Left colon (tissue), 2 donors: ENCODE measurements around the gene ZNF827. TPM values are rescaled to one million over a fixed set of nuclear protein-coding genes. Genes with fewer than 3 reads are reported as not detected.
A peak's percentile ranks its signal among the peaks of the same experiment; 100 is the strongest.

Experiments
- ATAC-seq: fragments of 200-7000 bp; cut with Tn5 transposase; one replicate; pipeline ENCODE4 v1.9.1; 2020; ENCODE audit warnings: mild to moderate bottlenecking, moderate library complexity
- DNase-seq, 2 donors: peaks; one replicate each; pipeline ENCODE4 v3.0.0-alpha.2; 2020
- intact Hi-C, 2 donors: fragments of 100-400 bp; cut with DNase I in 1 of 2; cut with micrococcal nuclease in 1 of 2; formaldehyde crosslinking; loops; one replicate each; pipeline versions ENCODE4 v1.11.2 to v1.14.0; 2022; cut with DNase I, micrococcal nuclease
- total RNA-seq, 2 donors: library from RNA; stranded (reverse); fragmentation: NEBNext Ultra II Directional; extraction: Animal tissue kit (Norgen Biotek cat#: 25700); gene quantifications; one replicate each; pipeline ENCODE4 v1.2.1, GENCODE V29; 2021
- donor health status: DM: no; HTN: no; CAD: no.
- donor health status: DM: yes; HTN: yes; CAD: no.

ZNF827 gene
- total RNA-seq, 2 donors from 2014 or later, result 21.0 to 29.4 TPM

DNA sequence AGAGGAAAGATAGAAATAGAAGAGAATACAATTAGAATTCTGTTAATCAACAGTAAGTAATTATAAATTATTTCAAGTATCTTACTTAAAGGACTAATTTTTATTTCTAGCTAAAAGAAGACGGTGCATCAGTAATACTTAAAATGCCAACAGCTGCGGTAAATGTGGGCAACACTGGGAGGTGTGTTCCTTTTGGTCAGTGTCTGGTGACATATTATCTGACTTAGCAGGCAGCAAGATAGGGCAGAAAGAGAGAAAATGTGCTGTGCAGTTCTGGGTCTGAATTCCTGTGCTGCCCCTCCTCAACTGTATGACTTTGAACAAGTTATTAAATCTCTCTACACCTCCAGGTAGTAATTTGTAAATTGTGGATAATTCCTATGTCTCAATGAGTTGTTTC is 120.6 kb downstream of the ZNF827 start:
- no peak for ATAC-seq
- intact Hi-C loops, result no loop called here
- no peak for DNase-seq

DNA sequence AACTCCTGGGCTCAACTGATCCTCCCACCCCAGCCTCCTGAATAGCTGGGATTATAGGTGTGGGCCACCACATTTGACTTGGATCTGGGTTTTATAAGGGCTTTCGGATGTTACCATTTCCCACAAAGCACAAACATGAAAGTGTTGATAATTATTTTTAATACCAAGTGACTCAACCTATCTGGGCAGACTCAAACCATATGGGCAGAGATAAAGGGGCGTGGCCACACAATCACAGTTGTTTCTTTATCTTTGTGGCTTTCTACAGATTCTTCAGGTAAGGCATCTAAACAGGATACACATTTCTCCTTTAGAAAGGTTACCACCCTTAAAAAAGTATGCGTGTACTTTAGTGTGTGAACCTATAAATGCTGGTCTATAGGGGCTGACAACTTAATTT is 122.5 kb downstream of the ZNF827 start:
- intact Hi-C loops, result no loop called here
- ATAC-seq (no peak), DNase-seq (no peak)

DNA sequence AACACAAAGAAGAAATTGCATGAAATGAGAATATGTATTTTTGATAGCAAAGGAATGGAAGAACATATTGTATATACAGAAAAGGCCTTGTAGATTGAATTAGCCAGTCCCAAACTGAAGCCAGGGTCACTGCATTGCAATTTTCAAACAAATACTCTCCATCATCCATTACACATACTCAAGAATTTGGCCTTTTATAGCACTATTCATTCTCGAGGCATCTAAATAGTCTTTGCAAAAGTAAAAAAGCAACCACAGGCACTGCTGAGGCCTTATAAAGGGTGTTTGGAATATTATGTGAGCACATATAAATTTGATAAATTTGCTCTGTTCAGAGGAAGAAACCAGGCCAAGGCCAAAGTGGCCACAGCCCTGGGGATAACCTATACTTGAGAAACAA is 123.0 kb downstream of the ZNF827 start:
- ATAC-seq (no peak), DNase-seq (no peak)
- intact Hi-C loops, result no loop called here

DNA sequence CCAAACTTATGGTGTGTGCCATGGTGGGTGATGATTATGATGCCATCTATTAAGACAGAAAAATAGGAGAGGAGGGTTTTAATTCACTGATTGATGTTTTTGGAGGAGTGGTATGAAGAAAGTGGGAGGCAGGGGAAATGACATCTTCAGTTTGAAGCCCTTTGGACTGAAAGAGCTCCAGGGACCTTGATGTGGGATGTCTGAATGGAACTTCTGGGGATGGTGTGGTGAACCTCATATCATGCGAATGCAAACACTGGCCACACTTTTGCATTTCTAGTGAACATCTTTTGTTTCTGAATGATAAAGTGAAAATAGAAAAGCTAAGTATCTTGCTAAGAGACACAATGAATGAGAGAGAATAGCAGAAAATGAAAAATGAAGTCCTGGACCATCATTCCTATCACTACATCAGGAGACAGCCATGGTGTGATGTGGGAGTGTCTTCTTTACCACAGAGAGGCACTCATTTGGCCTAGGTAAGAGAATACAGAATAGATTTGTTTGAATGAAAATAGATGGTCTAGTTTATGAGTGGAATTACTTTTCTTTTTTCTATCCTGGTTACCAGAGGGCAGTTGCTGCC is 123.5 kb downstream of the ZNF827 start:
- intact Hi-C loops, result no loop called here
- DNase-seq (no peak), ATAC-seq (no peak)

DNA sequence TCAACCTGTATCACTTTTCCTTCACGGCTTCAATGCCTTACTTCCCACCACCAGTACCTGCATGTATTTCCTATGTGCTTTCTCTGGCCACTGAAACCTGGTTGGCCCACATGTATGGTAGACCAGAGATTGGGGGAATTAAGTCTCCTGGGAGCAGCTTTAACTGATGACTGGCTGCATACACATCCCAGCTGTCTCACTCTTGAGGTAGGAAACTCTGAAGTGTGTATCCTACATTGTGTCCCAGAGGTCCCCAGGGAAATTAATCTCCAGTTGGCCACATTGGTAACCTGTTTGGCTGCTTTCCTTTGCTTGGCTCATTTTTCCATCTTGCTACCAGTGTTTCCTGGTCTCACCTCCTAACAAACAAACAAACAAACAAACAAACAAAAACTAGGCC is 124.4 kb downstream of the ZNF827 start:
- DNase-seq, result no peak
- no peak for ATAC-seq
- intact Hi-C loops, result no loop called here

DNA sequence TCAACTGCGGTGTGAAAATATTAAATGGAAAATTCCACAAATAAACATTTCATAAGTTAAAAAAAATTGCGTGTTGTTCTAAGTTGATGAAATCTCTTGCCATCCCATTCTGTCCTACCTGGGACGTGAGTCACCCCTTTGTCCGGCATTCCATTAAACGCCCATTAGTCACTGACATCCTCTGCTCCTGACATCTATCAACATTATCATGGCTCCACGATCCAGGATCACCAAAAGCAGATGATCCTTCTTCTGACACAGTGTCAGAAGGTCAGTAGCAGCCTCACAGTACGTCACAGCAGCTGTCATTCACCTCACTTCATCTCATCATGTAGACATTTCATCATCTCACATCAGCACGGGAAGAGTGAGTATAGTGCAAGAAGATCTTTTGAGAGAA is 125.7 kb downstream of the ZNF827 start:
- intact Hi-C loops, result no loop called here
- DNase-seq (no peak), ATAC-seq (no peak)

DNA sequence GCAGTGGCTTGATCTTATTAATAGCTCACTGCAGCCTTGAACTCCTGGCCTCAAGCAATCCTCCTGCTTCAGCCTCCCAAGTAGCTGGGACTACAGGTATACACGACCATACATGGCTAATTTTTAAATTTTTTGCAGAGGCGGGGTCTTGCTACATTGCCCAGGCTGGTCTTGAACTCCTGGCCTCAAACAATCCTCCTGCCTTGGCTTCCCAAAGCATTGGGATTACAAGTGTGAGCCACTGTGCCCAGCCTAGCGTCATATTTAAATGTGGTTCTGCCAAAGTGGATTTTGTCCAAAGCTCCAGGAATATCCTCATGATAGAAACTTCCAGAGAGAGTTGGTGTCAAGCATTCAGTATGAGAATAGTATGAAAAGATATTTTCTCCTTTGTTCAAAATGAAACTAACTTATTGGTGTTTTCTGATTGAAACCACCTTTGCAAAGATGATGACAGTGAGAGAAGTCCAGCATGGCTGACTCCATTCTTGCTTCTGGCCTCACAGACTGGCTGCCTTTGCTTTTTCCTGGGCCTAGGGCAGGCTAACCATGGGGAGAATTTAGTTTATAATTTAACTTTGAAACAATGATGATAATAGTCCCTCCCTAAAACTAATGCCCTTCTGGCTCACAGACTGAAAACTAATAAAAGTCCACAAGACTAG is 129.6 kb downstream of the ZNF827 start:
- no peak for DNase-seq
- intact Hi-C loops, result no loop called here
- no peak for ATAC-seq

DNA sequence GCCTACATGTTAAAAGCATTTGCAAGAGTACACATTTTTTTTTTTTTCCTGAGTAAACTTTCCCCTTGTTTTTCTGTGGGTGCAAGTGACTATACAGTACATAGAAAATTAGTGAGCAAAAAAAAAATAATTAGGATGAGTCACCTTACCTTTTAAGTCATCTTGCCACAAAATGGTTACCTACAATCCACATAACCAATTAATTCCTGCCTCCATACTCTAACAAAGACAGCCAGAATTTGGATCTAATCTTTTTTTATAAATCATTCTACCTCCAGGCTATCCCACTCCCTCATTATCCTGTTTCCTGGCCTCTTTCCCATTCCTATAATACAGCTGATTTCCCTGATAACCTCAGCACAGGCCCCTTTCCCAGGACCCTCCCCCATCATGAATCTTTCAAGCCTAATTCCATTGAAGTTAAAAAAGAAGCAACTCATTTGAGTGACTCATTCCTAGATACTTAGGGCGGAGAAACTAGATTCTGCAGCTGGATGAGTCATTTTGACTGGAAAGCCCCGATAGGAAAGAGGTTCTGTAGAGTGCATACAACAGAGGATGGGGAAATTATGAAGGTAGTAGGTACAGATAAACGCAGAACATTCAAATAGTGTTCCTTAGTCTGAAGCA is 130.5 kb downstream of the ZNF827 start:
- ATAC-seq (peak; percentile 42), DNase-seq (no peak)
- intact Hi-C loops, result no loop called here

DNA sequence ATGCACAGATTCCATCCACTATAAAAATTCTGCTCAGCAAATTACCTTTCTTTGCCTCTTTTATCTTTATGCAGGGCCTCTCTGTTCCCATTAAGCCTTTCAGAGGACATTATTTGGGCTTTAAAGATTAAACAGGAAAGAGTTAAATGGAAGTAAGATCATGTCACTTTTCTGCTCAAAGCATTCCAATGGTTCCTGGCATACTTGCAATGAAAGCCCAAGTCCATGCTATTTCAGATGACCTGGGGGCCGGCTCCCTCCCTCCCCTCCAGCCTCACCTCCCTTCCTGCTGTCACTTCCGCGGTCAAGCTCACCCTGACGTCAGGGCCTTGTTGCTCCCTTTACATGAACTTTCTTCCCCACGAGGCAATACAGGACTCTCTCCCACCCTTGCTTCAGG is 133.1 kb downstream of the ZNF827 start:
- intact Hi-C loops, result no loop called here
- no peak for DNase-seq
- no peak for ATAC-seq

DNA sequence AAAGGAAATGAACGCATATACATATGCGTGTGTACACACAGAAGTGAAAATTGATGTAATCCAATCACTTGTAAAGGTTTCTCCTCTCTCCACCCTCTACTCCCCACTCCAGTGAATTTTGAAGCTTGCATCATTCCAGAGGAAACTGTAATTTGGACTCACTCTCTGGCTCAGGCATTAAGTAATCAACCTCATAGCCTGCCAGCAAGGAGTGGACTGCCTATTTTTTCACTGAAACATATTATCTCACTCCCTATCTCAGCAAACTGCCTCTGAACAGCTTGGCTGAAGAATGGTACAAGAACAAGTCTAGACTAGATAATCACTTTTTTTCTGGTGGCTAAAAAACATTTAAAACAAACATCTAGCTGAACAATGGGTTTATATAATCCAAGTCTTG is 134.5 kb downstream of the ZNF827 start:
- DNase-seq, result no peak
- ATAC-seq, result no peak
- intact Hi-C loops, result no loop called here

DNA sequence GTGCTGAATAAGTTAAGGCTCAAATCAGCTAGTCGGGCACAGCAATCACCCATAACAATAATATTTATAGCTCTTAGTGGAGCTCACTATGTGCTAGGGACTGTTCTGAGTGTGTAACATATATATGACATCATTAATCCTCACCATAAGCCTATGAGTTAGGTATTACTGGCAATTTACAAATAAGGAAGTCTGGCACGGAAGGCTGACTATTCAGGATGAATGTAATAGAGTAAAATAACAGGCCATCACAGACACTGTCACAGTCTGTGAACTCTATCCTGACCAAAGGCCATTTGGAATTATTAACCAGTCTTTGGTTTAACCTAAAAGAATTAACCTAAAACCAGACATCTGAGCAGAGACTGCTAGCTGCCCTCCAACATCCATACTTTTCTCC is 139.4 kb downstream of the ZNF827 start:
- intact Hi-C loops, result no loop called here
- DNase-seq (no peak), ATAC-seq (no peak)

DNA sequence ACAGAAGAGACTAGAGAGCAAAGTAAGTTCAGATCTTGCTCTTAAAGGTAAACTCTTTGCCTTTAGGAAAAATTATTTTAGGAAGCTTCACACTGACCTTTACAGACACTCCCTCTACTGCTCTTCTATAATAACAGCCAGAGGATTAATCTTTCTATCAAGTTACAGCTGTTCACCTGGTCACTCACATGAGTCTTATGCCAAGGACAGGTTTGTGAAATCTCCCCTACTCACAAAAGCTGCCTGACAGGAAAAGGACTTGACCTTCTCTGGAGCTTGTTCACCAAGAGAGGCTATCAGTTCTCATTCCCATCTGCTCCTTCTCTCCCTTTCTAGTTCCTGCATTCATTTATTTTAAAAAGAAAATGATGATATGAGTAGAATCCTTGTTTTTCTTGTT is 141.3 kb downstream of the ZNF827 start:
- DNase-seq, result no peak
- intact Hi-C loops, result no loop called here
- no peak for ATAC-seq

DNA sequence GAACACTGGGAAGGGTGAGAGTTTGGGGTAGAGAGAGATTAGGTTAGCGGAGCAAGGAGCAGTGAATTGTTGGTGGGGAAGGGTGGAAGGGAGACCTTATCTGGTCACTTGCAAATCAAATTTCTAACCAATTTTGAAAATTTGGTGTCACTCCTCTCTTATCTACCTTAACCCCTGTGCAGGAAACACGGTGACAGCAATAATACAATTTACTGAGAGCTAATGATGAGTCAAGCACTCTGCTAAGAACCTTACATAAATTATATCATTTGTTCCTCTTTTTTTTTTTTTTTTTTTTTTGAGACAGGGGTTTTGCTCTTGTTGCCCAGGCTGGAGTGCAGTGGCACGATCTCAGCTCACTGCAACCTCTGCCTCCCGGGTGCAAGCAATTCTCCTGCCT is 142.3 kb downstream of the ZNF827 start:
- DNase-seq, result no peak
- intact Hi-C loops, result no loop called here
- ATAC-seq, result no peak

DNA sequence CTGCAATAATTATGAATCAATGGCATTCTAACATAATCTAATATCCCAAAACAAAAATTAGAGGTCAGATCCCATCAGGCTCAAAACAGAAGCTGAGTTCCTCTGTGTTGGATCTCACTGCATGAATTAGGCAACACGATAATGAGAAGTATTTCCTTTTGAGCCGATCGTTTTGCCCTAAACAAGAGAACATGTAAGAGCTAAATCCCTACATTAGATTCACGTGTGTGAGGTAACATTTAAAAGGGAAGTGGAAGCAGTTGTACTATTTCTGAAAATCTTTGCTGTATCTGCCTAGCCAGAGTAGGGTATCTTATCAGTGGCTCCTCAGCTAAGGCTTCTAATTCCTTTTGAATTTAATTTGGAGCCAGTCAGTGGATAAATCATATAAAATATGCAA is 143.1 kb downstream of the ZNF827 start:
- no peak for ATAC-seq
- DNase-seq, result no peak
- intact Hi-C loops, result no loop called here

DNA sequence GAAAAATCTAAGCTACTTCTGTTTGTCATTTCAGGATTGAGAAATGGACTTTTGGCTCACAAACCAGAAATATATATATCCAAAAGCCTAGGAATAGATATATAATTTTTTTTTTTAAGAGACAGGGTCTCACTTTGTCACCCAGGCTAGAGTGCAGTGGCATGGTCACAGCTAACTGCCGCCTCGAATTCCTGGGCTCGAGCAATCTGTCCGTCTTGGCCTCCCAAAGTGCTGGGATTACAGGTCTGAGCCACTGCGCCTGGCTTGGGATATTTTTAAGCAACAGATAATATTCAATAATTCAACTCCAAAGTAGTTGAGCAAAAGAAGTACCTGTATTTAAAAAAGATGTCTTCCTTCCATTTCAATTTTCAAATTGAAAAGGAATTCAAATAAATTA is 146.2 kb downstream of the ZNF827 start:
- ATAC-seq (no peak), DNase-seq (no peak)
- intact Hi-C loops, result no loop called here

DNA sequence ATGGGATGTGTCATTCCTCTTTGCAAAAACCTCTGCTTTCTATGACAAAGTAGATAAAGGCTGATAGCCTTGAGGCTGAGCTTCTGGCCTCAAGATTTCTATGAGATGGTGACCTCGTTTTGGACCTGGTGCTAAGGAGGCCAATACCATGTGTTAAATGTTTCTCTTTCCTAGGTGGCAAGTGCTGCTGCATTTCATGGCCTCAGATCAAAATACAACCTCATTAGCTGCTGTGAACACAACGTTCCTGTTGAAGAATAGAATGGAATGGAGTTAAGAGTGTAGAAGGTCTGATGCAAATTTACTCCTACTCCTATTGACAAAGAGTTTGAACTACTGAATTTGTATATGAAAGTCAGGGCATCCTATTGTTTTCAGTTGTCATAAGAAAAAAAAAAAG is 146.6 kb downstream of the ZNF827 start:
- ATAC-seq (no peak), DNase-seq (no peak)
- intact Hi-C loops, result no loop called here

DNA sequence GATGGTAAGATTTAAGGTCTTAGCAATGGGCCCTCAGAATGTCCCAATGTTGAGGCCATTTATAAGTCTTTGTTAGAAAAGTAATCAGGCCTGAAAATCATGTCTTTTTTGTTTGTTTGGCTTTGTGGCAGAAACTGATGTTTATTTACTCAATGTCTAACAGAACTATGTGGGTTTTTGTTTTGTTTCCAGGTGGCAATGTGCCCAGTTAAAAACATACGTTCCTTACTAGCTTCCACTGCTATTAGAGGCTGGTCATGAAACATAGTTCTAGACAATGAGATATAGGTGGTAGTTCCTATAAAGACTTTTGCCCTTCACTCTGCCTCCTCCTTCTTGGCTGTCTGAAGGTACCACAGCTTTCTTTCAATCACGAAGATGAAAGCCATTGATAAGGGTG is 149.9 kb downstream of the ZNF827 start:
- intact Hi-C loops, result no loop called here
- ATAC-seq (no peak), DNase-seq (no peak)

DNA sequence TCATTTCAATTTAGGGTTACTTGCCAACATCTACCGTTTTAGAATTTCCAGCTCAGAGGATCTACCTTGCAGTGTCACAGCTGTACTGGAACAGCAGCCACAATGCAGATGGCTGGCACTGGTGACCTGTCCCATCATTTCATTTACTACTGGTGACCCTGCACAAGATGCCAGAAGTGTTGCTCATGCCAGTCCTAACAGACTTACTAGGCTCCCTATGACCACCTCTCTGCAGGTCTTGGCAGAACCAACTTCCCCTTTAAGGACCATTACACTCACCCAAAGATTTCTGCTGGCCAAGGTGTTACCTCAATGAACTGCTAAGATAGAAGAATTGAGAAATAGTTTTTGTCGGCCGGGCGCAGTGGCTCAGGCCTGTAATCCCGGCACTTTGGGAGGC is 151.8 kb downstream of the ZNF827 start:
- DNase-seq (no peak), ATAC-seq (no peak)
- intact Hi-C loops, result no loop called here

DNA sequence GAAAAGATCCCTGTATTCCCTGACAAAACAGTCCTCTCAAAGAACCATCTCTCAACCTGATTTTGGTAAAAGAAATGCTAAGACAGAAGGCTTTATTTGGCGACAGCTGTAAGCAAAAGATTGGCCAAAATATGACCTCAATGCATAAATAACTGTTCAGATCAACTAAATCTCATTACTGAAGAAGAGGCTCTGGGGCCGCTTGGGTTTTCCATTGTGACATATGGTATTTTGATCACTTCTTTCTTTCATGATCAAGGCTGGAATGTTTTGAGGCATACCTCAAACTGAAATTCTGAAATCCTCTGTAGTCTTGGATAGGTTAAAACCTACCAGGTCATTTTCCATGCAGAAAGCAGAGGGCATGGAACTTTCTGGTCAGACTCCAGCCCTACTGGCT is 152.4 kb downstream of the ZNF827 start:
- no peak for ATAC-seq
- DNase-seq, result no peak

DNA sequence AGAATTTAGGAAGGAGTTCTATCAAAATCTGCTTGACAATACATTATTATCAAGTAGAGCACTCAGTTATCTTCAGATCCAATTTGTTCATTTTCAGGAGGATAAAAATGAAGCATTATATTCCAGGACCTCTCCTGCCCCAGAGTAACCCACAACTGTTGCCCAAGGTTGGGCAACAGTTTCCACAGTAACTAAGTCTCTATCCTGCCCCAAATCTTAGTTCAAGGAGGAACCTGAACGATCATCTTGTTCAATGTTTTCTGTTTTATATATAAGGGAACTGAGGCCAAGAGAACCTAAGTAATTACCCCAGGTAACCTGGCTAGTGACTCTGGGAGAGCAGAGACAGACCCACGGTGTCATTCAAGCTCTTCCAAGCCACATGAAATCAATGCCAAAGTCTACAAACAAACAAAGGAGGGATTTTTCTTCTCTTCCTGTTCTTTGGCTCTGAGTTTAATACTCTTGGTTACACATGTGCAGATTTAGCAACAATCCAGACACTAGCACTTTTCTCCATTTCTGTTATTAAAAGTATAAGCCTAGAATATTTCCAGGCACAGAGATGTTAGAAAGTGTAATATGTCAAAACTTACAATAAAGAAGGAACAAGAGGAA is 153.1 kb downstream of the ZNF827 start:
- intact Hi-C loops, result no loop called here
- no peak for DNase-seq
- ATAC-seq, result no peak

More for the DNA sequence above, 152.4 kb downstream of the ZNF827 start:
- intact Hi-C loops, result no loop called here
